ENCODE results near the gene PTPRN2.
"Not testable (repeated sequence)": the region's sequence is repeated elsewhere in the genome, so short reads cannot be mapped to it uniquely, and the experiment has no call there.

The PTPRN2 gene

GRCh38 chr7:158050441-158050977 lies 537.1 kb downstream of the PTPRN2 start:
- no peak for TF ChIP-seq CTCF (IDR thresholded peaks at IDR 0.05; ENCODE audit: borderline replicate concordance, insufficient read depth, low read depth, low read length)
- no peak overlapping the region for H3K4me3 ChIP-seq (ENCODE audit: low read depth, low read length)

GRCh38 chr7:158049271-158049670 lies 538.4 kb downstream of the PTPRN2 start:
- TF ChIP-seq CTCF (IDR thresholded peaks at IDR 0.05; ENCODE audit: borderline replicate concordance, insufficient read depth, low read depth, low read length): no peak
- H3K4me3 ChIP-seq (ENCODE audit: low read depth, low read length): no peak overlapping the region

GRCh38 chr7:158048569-158048968 lies 539.1 kb downstream of the PTPRN2 start:
- H3K4me3 ChIP-seq (ENCODE audit: low read depth, low read length): no peak overlapping the region
- no peak for TF ChIP-seq CTCF (IDR thresholded peaks at IDR 0.05; ENCODE audit: borderline replicate concordance, insufficient read depth, low read depth, low read length)

GRCh38 chr7:158047391-158048059 lies 540.1 kb downstream of the PTPRN2 start:
- H3K4me3 ChIP-seq (ENCODE audit: low read depth, low read length): no peak overlapping the region
- no peak for TF ChIP-seq CTCF (IDR thresholded peaks at IDR 0.05; ENCODE audit: borderline replicate concordance, insufficient read depth, low read depth, low read length)

- not testable (repeated sequence) for H3K4me3 ChIP-seq (ENCODE audit: low read depth, low read length)
Measured at GRCh38 chr7:158046246-158046645, 541.4 kb downstream of the PTPRN2 start.

- TF ChIP-seq CTCF (IDR thresholded peaks at IDR 0.05; ENCODE audit: borderline replicate concordance, insufficient read depth, low read depth, low read length): no peak
Measured at GRCh38 chr7:158044482-158044823, 543.2 kb downstream of the PTPRN2 start.

GRCh38 chr7:158043551-158044481 lies 543.8 kb downstream of the PTPRN2 start:
- no peak for TF ChIP-seq CTCF (IDR thresholded peaks at IDR 0.05; ENCODE audit: borderline replicate concordance, insufficient read depth, low read depth, low read length)

More at GRCh38 chr7:158044482-158044823, 543.2 kb downstream of the PTPRN2 start:
- H3K4me3 ChIP-seq (ENCODE audit: low read depth, low read length): no peak overlapping the region

More at GRCh38 chr7:158043551-158044481, 543.8 kb downstream of the PTPRN2 start:
- no peak overlapping the region for H3K4me3 ChIP-seq (ENCODE audit: low read depth, low read length)
